NCI-H2171 treated with DMSO at 0.1 percent for 48 hours (cell line): ENCODE results near the gene MAP3K15.

Source experiments
- DNase-seq: peaks from one replicate; lab custom pipeline; 2025; lab: John Stamatoyannopoulos, UW

Gene MAP3K15

GRCh38 chrX:19344661-19345060, 170.6 kb downstream of the MAP3K15 start:
- DNase-seq = peak; percentile 30

GRCh38 chrX:19343535-19344408, 171.5 kb downstream of the MAP3K15 start, which contains the start of gene PDHA1:
TSS of gene PDHA1 (plus strand) at chrX:19343927. CDS start at chrX:19344038, 111 bp downstream.
- DNase-seq = peak; percentile 90

- no peak for DNase-seq
Observed at GRCh38 chrX:19343085-19343534, 172.2 kb downstream of the MAP3K15 start.

- peak; percentile 30 for DNase-seq
Observed at GRCh38 chrX:19342331-19342906, 172.9 kb downstream of the MAP3K15 start.

- peak; percentile 27 for DNase-seq
Observed at GRCh38 chrX:19334945-19335626, 180.2 kb downstream of the MAP3K15 start.

GRCh38 chrX:19332983-19333382, 182.3 kb downstream of the MAP3K15 start:
- DNase-seq = peak; percentile 62

GRCh38 chrX:19331831-19332230, 183.5 kb downstream of the MAP3K15 start:
- DNase-seq = no peak

- no peak for DNase-seq
Observed at GRCh38 chrX:19326567-19326966, 188.7 kb downstream of the MAP3K15 start.
